CD4-positive, alpha-beta T cell treated with Interleukin-15 for 4 hours (primary cell): ENCODE data around the gene MMP28.
"Not testable (repeated sequence)": the region's sequence is repeated elsewhere in the genome, so short reads cannot be mapped to it uniquely, and the experiment has no call there.

ENCODE experiments used
- DNase-seq: peaks from one replicate; pipeline ENCODE4 v3.0.0-alpha.2; 2020; ENCODE audit warnings: low spot score

MMP28 gene

DNA sequence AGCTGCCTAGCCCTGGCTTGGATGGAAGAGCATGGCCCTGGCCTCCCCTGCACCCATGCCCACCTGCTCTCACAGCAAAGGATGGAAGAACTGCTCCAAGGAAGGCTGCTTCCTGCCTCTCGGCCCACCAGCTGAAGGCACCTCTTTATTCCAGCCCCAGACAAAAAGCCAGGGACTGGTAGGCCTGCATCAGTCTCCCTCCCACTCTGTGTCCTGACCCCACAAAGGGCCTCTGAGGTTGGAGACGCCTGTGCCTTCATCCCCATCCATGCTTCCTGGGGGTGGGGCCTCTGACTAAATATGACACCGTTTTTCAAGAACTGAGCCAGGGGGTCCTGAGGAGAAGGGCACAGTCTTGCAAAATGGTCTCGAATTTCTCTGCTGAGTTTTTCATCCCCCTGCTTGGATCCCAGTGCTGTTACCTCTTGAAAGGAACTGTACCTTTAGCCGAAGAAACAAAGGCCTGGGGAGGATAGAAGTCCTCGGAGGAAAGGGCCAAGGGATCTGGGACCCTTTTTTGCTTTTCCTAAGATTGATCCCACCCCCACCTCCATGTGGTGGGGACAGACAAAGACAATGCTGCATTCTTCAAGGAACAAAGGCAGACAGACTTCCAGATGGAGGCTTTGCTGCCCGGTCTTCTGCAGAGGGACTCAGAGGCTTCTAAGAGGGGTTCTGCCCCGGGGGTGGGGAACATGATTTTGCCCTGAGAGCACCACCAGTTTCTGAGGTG, 29.5 kb downstream of the MMP28 start:
- DNase-seq = no peak

DNA sequence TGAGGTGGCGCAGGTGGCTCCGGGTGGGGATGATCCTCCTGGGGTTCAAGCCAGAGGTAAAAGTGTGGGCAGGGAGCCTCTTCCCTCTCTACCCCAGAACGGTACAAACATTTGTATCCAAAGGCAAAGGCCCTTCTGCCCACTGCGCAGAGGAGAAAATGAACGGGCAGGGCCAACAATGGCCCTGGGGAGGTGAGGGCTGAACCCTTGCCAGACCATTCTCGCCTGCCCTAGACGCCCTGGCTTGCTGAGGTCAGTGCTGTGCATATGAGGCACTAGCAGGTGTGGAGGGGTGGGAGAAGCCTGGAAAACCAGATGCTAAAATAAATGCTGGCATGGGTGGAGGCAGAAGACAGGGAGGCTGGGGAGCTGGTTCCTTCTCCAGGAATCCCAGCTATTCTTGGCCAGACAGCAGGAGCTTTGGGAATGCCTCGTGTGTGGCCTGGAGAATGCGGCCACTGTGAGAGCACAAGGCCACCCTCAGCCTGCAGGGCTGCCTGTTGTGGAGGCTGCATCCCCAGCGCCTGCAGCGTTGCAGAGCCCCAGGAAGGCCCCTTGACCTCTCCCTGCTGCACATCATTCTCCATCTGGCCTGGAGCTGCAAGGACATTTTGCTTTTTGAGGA, 30.2 kb downstream of the MMP28 start:
- DNase-seq = no peak

DNA sequence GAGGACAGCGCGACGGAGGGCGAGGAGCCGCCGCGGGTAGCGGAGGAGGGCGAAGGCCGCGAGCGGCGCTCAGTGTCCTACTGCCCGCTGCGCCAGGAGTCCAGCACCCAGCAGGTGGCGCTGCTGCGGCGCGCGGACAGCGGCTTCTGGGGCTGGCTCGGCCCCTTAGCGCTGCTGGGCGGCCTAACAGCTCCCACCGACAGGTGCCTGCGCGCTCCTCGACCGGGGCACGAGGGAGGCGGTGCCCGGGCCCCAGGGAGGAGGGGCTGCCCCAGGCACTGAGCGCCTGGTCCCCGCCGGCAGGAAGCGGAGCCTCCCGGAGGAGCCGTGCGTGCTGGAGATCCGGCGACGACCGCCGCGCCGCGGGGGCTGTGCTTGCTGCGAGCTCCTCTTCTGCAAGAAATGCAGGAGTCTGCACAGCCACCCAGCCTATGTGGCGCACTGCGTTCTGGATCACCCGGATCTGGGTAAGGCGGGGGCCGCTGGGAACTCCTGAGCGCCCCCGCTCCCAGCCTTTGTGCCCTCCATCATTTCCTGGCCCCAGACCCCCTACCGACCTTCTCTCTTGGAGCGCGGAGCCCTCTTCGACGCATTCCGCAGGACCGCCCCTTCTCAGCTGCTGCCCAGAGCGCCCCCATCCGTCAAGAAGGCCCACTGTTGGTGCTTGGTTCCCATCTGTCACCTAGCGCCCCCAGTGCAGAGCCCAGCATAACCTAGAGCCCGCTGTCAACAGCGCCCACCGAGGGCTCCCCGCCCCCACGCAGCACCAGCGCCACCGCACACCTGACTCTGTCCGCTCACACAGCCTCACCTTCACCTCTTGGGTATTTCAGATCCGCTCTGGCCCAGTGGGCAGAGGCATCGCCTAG, 31.1 kb downstream of the MMP28 start:
- DNase-seq = peak; percentile 88

DNA sequence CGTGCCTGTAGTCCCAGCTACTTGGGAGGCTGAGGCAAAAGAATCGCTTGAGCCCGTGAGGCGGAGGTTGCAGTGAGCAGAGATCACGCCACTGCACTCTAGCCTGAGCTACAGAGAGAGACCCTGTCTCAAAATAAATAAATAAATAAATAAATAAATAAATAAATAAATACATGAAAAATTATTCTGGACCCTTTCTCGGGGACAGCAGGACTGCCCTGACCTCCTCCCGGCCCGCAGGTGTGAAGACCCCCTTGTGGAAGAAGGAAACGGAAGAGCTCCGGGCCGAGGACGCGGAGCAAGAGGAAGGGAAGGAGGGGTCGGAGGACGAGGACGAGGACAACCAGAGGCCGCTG, 31.7 kb downstream of the MMP28 start:
- DNase-seq = no peak

DNA sequence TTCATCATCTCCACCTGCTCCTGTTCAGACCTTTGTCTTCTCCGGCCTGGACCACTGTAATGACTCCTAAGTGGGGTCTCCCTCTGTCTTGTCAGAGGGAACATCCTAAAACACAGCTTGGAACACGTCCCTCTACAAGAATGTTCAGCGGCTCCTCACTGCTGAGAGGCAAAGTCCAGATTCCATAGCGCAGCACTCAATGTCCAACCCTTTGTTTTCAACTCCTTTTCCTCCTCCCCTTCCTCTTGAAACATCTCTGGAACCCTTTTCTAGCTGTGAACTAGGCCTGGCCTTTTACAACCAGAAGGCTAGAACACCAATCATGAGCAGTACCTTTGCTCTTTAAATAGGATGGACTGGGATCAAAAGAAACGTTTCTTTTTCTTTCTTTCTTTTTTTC, 33.8 kb downstream of the MMP28 start:
- DNase-seq = no peak

DNA sequence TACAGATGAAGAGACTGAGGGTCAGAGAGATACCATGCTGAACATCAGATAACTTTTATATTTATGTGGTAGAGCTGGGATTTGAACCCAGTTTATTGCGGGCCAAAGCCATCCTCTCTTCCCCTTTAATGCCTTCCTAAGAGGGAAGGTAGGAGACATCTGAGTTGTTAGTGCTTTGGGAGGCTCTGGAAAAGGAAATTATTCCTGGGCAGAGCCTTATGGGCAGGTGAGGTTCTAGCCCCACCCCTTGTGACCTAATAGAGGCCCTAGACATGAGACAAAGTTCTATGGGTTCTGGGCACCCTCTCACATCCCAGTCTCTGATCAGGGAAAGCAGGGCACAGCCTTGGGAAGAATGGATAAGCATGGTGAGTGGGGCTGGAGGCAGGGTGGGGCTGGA, 34.9 kb downstream of the MMP28 start, which contains the start of gene C17orf50:
Gene C17orf50 (plus strand): TSS at position 301 of the 400 bp plus-strand sequence. CDS start 55 bp downstream, at position 356.
- DNase-seq = no peak

DNA sequence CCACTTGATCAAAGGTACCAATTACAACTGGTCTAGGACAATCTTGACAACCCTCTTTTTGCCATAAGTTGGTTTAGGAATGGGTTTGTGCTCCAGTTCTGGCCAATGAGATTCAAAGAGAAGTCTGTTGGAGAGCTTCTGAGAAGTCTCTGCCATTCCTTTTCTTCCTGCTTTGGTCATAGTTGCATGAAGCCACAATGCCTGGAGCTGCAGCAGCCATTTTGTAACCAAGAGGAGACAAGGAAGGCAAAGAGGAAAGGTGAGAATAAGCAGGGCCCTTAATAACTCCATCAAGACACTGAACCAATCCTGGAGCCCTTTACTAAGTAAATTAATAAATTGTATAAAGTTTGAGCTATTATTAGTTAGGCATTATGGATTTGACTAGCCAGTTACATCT, 38.2 kb downstream of the MMP28 start:
- no peak for DNase-seq

DNA sequence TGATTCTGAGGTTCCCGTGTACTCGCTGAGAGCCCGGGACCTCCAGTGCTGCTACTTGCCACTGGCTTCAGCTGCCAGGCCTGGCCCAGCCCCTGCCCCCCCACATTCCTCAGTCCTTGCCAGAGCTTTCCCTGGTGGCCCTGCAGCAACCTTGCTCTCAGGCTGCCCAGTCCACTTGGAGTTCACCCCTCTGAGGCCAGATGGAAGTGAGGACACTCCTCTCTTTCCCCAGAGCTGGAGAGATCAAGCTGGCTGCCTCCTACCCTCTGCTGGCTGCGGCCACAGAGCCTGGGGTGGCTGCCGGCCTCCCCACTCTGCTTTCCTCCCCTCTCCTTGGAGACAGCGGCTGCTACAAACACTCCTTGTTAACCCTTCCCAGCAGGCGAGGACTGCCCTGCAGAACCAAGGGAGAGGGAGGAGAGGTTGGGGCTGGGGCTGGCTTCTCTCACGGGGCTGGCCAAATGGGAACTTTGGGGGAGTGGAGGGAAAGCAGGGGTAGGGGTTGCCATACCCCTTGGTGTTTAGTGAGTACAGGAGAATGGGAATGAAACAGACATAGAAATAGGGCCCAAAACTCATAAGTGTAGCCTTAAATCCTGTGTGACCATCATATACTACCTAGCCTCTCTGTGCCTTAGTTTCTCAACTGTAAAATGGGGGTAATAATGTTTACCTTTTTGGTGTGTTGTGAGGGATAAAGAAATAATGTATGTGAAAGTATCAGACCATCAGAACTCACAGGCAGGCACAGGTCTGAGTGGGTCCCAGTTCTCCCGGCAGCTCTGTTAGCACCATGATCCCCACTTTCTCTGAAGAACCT, 42.3 kb downstream of the MMP28 start, which contains the start of gene GAS2L2:
Gene GAS2L2 (minus strand): TSS at position 295 of the 820 bp plus-strand sequence. CDS start 389 bp downstream, outside the sequence.
- no peak for DNase-seq

DNA sequence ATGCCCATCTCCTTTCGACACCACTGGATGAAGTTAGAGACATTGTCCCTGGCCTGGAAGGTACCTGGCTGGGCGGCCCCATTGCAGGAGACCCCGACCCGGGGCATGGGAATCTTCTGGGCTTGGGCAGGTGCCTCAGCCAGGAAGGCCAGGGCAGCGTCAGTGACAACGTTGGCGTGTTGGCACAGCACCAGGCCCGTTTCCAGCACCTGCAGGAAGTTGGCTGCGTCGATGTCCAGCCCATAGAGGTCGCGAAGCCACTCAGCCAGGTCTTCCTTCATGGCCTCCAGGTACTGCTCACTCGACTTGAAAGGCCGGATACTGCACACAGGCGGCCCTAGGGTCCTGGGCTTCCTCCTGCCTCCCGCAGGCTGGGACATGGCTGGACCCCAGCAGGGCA, 43.0 kb downstream of the MMP28 start:
- no peak for DNase-seq

DNA sequence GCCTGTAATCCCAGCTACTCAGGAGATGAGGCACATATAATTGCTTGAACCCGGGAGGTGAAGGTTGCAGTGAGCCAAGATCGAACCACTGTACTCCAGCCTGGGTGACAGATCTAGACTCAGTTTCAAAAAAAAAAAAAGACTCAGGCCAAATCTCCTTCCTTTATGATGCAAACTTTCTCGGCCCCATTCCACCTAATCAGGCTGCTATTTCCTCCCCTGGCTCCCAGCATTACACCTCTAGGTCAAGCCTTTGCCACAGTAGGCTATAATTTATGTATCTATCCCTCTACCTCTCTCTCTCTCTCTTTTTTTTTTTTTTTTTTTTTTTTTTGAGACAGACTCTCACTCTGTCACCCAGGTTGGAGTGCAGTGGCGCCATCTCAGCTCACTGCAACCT, 43.9 kb downstream of the MMP28 start:
- not testable (repeated sequence) for DNase-seq

DNA sequence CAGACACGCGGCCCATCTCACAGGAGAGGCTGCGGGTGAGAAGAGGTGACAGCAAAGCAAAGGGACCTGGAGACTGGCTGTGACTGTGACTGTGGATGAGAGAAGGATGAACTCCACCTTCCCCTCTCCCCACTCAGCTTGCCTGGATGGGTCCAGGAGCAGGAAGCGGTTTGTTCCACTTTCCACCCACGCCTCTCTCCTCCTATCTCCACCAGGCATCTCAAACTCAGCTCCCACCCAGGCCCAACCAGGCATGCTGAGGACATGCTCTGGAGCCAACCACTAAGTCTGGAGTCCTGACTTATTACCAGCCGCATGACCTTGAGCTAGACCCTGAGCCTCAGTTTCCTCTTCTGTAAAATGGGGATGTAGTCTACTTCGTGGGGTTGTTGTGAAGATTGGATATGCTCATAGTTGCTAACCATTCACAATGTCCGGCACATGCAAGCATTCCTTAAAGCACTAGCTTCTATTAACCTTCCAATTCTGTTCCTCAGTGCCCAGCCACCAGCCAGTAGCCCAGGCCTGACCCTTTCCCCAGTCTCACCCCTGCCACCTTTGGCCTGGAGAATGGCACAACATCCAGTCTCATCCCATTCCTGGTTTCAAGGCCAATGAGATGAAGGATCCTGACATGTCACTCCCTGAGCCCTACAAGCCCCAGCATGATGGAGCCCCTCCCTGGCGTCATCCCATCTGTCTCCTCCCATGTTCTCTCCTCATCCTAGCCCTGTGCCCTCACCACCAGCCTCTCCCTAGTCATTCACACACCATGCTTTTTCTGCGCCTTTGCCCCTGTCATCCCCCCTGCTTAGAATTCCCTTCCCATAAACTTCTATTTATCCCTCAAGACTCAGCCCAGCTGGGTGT, 44.7 kb downstream of the MMP28 start:
- no peak for DNase-seq

DNA sequence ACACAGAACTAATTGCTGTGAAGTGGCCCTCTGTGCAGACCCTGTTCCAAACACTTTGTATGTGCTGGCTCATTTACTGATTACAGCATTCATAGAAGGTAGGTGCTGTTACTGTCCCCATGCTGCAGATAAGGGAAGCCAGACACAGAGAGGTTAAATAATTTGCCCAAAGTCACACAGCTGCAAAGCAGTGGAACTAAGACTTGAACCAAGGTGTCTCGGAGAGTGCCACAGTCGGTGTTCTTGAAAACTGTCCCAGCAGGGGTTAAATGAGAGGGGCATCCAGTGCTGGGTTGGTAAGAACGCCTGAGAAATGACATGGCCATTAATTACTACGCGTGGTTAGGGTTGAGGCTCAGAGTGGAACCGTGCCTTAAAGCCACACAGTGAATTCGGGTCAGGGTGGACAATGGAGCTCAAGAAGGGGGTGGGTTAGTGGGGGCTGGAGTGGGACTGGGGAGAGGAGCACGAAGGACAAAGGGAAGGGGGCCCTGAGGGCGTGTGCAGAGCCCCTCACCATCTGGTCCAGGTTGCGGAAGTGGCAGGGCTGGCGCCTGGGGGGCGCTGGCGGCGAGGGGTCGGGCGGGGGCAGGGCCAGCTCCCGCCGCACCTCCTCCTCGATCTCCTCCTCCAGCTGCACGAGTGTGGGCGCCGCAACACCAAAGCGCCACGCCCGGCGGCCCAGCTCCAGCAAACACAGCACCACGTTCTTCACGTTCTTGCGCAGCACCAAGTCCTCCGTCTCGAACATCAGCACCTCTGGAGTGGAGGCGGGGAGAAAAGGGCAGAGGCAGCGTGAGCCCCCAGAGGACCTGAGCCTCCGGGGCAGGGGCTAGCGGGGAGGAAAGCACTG, 45.7 kb downstream of the MMP28 start:
- DNase-seq = no peak

DNA sequence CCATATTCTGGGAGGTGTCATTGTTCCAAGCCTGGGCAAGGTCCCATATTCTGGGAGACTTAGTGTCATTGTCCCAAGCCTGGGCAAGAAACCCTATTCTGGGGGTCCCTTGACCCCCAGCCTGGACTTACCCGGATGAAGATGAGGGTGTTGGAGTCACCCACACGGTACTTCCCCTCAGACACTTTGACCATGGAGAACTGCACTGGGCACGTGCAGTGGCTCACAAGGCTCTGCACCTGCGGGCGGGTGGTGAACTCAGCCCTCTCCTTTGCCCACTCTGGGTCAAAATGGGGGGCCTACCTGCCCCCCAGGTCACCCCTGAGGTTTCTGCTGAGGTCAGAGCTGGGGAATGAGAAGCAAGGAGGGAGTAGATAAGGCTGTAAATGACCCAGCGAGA, 46.5 kb downstream of the MMP28 start:
- no peak for DNase-seq

DNA sequence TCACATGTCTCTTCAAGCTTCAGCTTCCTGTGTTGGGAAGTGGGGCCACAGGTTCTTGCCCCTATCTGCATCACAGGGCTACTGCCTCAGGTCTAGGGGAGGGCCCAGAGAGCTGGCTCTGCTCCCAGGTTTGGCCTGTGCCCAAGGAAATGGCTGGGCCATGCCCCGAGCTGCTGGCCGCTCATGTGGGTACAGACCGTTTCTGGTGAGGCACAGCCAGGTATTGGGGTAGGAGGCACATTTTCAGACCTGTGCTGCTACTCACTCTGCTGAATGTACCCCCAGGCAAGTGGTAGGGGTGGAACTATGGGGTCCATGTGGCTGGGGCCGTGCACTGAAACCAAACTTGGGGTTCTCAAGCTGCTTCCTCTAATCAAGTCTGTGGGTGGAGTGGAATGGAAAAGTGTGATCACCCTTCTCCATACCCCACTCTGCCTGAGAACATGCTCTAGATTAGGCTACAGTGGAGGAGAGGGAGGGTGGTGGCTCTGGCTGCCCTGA, 47.0 kb downstream of the MMP28 start:
- no peak for DNase-seq

DNA sequence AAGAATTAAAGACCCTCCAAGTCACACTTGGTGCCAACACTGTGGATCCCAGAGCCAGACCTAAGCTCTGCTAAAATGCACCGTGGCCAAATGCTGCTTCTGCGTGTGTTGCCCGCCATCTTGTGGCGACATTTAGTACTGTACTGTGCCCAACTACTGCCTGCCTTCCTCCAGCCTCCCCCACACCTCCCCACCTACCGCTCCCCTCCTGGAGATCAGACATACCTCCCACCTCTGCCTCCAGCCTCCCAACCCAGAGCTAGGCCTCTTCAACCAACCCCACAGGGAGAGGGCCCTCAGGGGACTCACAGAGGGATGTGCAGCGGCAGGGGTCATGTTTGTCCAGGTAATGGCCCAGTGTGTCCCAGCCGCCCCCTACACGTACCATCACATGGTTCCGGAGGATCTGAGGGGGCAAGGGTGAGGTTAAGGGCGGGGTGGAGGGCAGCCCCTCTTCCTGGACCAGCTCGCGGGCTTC, 47.9 kb downstream of the MMP28 start:
- DNase-seq = peak; percentile 77

DNA sequence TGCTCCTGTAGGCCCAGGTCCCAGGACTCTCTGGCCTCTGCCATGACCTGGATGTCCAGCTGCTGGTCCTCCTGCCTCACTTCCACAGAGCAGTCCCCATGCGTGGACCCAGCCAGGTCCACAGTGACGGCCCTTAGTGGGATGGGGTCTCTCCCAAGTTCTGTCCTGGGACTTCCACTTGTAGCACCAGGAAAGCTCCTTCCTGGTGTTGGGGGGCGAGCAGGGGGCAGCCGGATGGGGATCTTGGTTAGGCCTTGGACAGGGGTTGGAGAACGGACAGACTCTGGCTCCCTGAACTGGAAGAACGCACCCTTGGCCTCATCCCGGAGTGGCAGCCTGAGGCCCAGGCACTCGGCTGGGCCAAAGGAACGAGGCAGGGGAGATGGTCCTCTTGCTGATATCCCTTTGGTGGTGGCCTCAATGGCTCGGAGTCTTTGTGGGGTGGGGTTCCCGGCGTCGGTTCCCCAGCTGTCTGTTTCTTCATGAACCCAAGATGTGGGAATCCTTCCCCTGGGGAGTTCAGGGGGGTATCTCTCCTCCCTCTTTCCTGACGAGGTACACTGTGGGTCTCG, 49.6 kb downstream of the MMP28 start:
- DNase-seq = no peak

DNA sequence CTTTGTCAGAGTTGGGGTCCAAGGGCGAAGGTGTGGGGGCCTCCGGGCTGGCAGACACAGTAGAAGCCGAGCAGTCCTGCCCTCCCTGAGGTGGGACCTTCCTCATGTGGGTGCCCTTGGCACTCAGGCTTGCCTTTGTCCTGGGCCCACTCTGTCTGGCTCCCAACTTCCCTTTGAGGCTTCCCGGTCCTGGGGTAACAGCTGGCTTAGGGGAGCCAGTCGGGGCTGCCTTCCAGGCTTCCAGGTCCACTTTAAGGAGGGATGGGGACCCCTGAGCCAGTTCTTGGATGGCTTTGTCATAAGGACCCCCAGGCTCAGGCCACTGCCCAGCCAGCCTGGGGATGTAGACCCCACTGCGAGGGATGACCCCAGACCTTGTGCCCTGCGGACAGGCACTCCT, 50.2 kb downstream of the MMP28 start:
- no peak for DNase-seq

DNA sequence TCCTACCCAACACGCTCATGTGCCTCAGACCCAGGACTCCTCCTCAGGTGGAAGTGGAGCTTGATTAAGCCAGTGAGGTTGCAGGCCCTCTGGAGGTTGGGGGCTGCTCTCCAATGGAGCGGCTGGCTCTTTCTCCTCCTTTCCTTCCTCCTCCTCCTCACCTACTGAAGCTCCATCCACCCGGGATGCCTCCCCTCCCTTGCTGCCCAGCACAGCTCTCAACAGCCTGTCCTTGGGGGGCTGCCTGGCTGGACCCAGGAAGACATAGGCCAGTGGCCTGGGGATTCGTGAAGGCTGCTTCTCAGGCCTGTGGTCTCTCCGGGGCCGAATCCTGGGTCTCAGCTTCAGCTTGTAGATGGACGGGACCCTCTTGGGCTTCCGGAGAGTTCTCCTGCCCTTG, 50.6 kb downstream of the MMP28 start:
- DNase-seq = no peak

DNA sequence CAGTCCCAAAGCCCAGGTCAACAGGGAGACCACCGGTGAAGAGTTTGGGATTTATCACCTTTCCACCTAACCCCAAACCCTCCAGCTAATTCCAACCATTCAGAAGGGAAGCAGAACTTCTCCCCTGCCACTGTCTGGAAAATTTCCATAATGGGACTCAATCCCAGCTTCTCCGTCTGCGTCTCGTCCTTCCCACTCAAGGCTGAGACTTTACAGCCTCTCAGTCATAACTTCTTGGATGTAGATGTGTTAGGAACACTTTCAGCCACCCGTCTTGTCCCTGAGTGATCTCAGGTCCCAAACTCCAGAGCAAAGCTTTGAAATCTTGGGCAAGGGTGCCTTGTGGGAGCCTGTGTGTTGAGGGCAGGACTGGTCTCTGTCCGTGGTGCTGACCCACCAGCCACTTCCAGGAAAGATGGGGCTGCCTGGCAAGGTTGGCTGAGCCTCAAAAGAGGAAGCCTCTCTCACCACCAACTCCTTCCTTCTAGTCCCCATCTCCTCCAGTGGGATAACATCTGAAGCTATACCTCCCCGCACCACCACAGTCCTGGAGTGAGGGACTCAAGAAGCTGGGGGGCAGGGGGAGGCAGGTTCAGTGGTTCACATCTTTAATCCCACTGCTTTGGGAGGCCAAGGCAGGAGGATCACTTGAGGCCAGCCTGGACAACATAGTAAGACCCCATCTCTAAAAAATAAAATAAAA, 51.7 kb downstream of the MMP28 start:
- DNase-seq = no peak
